Frontal cortex (tissue), 4 donors: ENCODE data around the gene TICAM2. TPM values are rescaled to one million over a fixed set of nuclear protein-coding genes. Genes with fewer than 3 reads are reported as not detected.
A peak's percentile ranks its signal among the peaks of the same experiment; 100 is the strongest.

ENCODE experiments used
- DNase-seq, 2 donors: peaks; one replicate each; pipeline ENCODE4 v3.0.0; 2012; ENCODE audit warnings: low spot score in 2 of 2
- FAIRE-seq: peaks from 2 replicates; lab custom pipeline; 2012; peaks lifted over from hg19 to GRCh38; lab: Jason Lieb, UNC
- total RNA-seq: library from RNA; depleted of rRNA; stranded (reverse); fragments of >200 nt; gene quantifications from one replicate; pipeline ENCODE4 v1.2.3, GENCODE V29; 2014
- donor health status: control.
- donor health status: control.
- donor health status: control.

Gene TICAM2
- total RNA-seq, 1 donor from 2014 or later, result 1.2 TPM

- FAIRE-seq (no peak), DNase-seq (peak in 1 of 2 donors; percentile 23)
Observed at GRCh38 chr5:115543365-115544042, 58.8 kb downstream of the TICAM2 start.

GRCh38 chr5:115542651-115543364, 59.5 kb downstream of the TICAM2 start:
- no peak for FAIRE-seq
- DNase-seq, result no peak

- FAIRE-seq, result no peak
Observed at GRCh38 chr5:115542086-115542485, 60.2 kb downstream of the TICAM2 start.

GRCh38 chr5:115541611-115542010, 60.7 kb downstream of the TICAM2 start:
- FAIRE-seq, result no peak

More at GRCh38 chr5:115542086-115542485, 60.2 kb downstream of the TICAM2 start:
- no peak for DNase-seq

GRCh38 chr5:115535479-115536035, 66.7 kb downstream of the TICAM2 start:
- DNase-seq (no peak), FAIRE-seq (no peak)

More at GRCh38 chr5:115541611-115542010, 60.7 kb downstream of the TICAM2 start:
- DNase-seq, result no peak

GRCh38 chr5:115532517-115532916, 69.8 kb downstream of the TICAM2 start:
- DNase-seq, result no peak
- FAIRE-seq, result no peak

GRCh38 chr5:115531787-115532367, 70.4 kb downstream of the TICAM2 start:
- no peak for FAIRE-seq
- no peak for DNase-seq

- no peak for FAIRE-seq
- no peak for DNase-seq
Observed at GRCh38 chr5:115531380-115531779, 70.9 kb downstream of the TICAM2 start.

- FAIRE-seq (no peak), DNase-seq (no peak)
Observed at GRCh38 chr5:115530426-115530825, 71.9 kb downstream of the TICAM2 start.

Other genes with a start within 250 kb of the TICAM2 start
- gene FEM1C, start 57.7 kb downstream of the TICAM2 start, total RNA-seq, result 62.8 TPM
- 109 TPM for gene TMED7, start 23.6 kb upstream of the TICAM2 start, total RNA-seq
- gene CDO1, start 214.2 kb upstream of the TICAM2 start, total RNA-seq, result 53.8 TPM
- gene ATG12, start 239.1 kb upstream of the TICAM2 start, total RNA-seq, result 69.3 TPM
- 150 TPM for gene AP3S1, start 239.5 kb upstream of the TICAM2 start, total RNA-seq